SJCRH30 (cell line): Measurements from ENCODE around the gene RBM4. TPM values are rescaled to one million over a fixed set of nuclear protein-coding genes. Genes with fewer than 3 reads are reported as not detected.
A peak's percentile ranks its signal among the peaks of the same experiment; 100 is the strongest.
"Not testable (repeated sequence)": the region's sequence is repeated elsewhere in the genome, so short reads cannot be mapped to it uniquely, and the experiment has no call there.

Source experiments
- DNase-seq, 2 experiments: peaks; one replicate each; pipeline ENCODE4 v3.0.0-alpha.2; 2015 to 2020
- H3K27ac ChIP-seq: fragments of 250-450 bp; sonication (Bioruptor Pico); 2 replicates; pipeline ENCODE4 v1.5.1; 2020; ENCODE audit warnings: mild to moderate bottlenecking, moderate library complexity
- H3K27me3 ChIP-seq: fragments of 250-450 bp; sonication (Bioruptor Pico); 2 replicates; pipeline ENCODE4 v1.5.1; 2020; ENCODE audit warnings: mild to moderate bottlenecking, moderate library complexity
- H3K36me3 ChIP-seq: fragments of 250-450 bp; sonication (Bioruptor Pico); 2 replicates; pipeline ENCODE4 v1.5.1; 2020; ENCODE audit warnings: mild to moderate bottlenecking, moderate library complexity
- H3K4me1 ChIP-seq: fragments of 250-450 bp; sonication (Bioruptor Pico); 2 replicates; pipeline ENCODE4 v1.5.1; 2020; ENCODE audit warnings: mild to moderate bottlenecking, moderate library complexity
- H3K4me3 ChIP-seq: fragments of 250-450 bp; sonication (Bioruptor Pico); 2 replicates; pipeline ENCODE4 v1.5.1; 2020; ENCODE audit warnings: mild to moderate bottlenecking, moderate library complexity
- H3K9me3 ChIP-seq: fragments of 250-450 bp; sonication (Bioruptor Pico); replicated peaks from 2 replicates; pipeline ENCODE4 v1.5.1; 2020; ENCODE audit warnings: mild to moderate bottlenecking, moderate library complexity
- total RNA-seq: library from RNA; depleted of rRNA; stranded (reverse); fragments of >200 nt; shearing (Covaris generic); gene quantifications from 2 replicates; pipeline ENCODE4 v1.2.3, GENCODE V29; 2014

Gene RBM4
- total RNA-seq, 1 experiment from 2014 or later, result 154 TPM

- no peaks in the 10 kb centered on the region for H3K9me3 ChIP-seq
- no peak overlapping the region for H3K27ac ChIP-seq
- no peaks in the 10 kb centered on the region for H3K27me3 ChIP-seq
- no peaks in the 10 kb centered on the region for H3K4me1 ChIP-seq
- peaks cover 85% of the 10 kb centered on the region for H3K36me3 ChIP-seq
- no peak for DNase-seq
- H3K4me3 ChIP-seq, result no peak overlapping the region
These were observed 10.4 kb upstream of the RBM4 start for GRCh38 chr11:66628061-66628603.

- no peaks in the 10 kb centered on the region for H3K9me3 ChIP-seq
- no peaks in the 10 kb centered on the region for H3K4me1 ChIP-seq
- H3K27ac ChIP-seq, result no peak overlapping the region
- H3K27me3 ChIP-seq, result no peaks in the 10 kb centered on the region
- peaks cover 82% of the 10 kb centered on the region for H3K36me3 ChIP-seq
- DNase-seq, result no peak
- no peak overlapping the region for H3K4me3 ChIP-seq
These were observed 9.1 kb upstream of the RBM4 start for GRCh38 chr11:66629356-66629755.

GRCh38 chr11:66631883-66632282, 6.6 kb upstream of the RBM4 start:
- Histone ChIP-seq H3K4me3 (no peak overlapping the region), H3K27me3 (no peaks in the 10 kb centered on the region), H3K36me3 (peaks cover 60% of the 10 kb centered on the region), H3K27ac (no peak overlapping the region), H3K9me3 (no peaks in the 10 kb centered on the region), H3K4me1 (no peaks in the 10 kb centered on the region)
- DNase-seq, result no peak

GRCh38 chr11:66632952-66633351, 5.6 kb upstream of the RBM4 start:
- Histone ChIP-seq H3K36me3 (peaks cover 49% of the 10 kb centered on the region), H3K27ac (no peak overlapping the region), H3K27me3 (no peaks in the 10 kb centered on the region), H3K4me3 (no peak overlapping the region), H3K9me3 (no peaks in the 10 kb centered on the region), H3K4me1 (no peaks in the 10 kb centered on the region)
- no peak for DNase-seq

- no peak overlapping the region for H3K27ac ChIP-seq
- DNase-seq, result no peak
- H3K36me3 ChIP-seq, result peaks cover 44% of the 10 kb centered on the region
These were observed 2.1 kb upstream of the RBM4 start for GRCh38 chr11:66636411-66636810.

GRCh38 chr11:66637557-66638176, 836 bp upstream of the RBM4 start:
- Histone ChIP-seq H3K36me3 (peaks cover 51% of the 10 kb centered on the region), H3K27ac (peak overlapping the region; percentile 88), H3K4me3 (peak overlapping the region; percentile 90), H3K4me1 (peaks cover 20% of the 10 kb centered on the region), H3K27me3 (no peaks in the 10 kb centered on the region), H3K9me3 (no peaks in the 10 kb centered on the region)
- DNase-seq, result no peak

More at GRCh38 chr11:66636411-66636810, 2.1 kb upstream of the RBM4 start:
- Histone ChIP-seq H3K4me1 (peaks cover 15% of the 10 kb centered on the region), H3K9me3 (no peaks in the 10 kb centered on the region), H3K4me3 (no peak overlapping the region), H3K27me3 (no peaks in the 10 kb centered on the region)

- H3K27ac ChIP-seq, result peak overlapping the region; percentile 88
- no peaks in the 10 kb centered on the region for H3K27me3 ChIP-seq
- H3K4me1 ChIP-seq, result peaks cover 20% of the 10 kb centered on the region
- DNase-seq, result peak in 1 of 2 experiments; percentile 41
- H3K4me3 ChIP-seq, result peak overlapping the region; percentile 90
- peaks cover 56% of the 10 kb centered on the region for H3K36me3 ChIP-seq
- no peaks in the 10 kb centered on the region for H3K9me3 ChIP-seq
These were observed 737 bp downstream of the RBM4 start for GRCh38 chr11:66639066-66639813.

- H3K4me1 ChIP-seq, result peaks cover 20% of the 10 kb centered on the region
- peak overlapping the region; percentile 90 for H3K4me3 ChIP-seq
- peaks cover 58% of the 10 kb centered on the region for H3K36me3 ChIP-seq
- DNase-seq, H3K27ac ChIP-seq, H3K27me3 ChIP-seq, H3K9me3 ChIP-seq: not testable (repeated sequence)
These were observed 1.4 kb downstream of the RBM4 start for GRCh38 chr11:66639814-66640340.

GRCh38 chr11:66641834-66642233, 3.3 kb downstream of the RBM4 start:
- peaks cover 22% of the 10 kb centered on the region for H3K4me1 ChIP-seq
- H3K4me3 ChIP-seq, result no peak overlapping the region
- no peaks in the 10 kb centered on the region for H3K9me3 ChIP-seq
- H3K36me3 ChIP-seq, result peaks cover 77% of the 10 kb centered on the region
- no peaks in the 10 kb centered on the region for H3K27me3 ChIP-seq
- DNase-seq, result no peak
- H3K27ac ChIP-seq, result no peak overlapping the region

- Histone ChIP-seq H3K4me3 (no peak overlapping the region), H3K27me3 (no peaks in the 10 kb centered on the region), H3K27ac (no peak overlapping the region), H3K9me3 (no peaks in the 10 kb centered on the region), H3K36me3 (peaks cover 96% of the 10 kb centered on the region), H3K4me1 (peaks cover 22% of the 10 kb centered on the region)
- DNase-seq, result no peak
These were observed 5.4 kb downstream of the RBM4 start for GRCh38 chr11:66643745-66644437.

- H3K27ac ChIP-seq, result no peak overlapping the region
- H3K4me3 ChIP-seq, result no peak overlapping the region
- no peaks in the 10 kb centered on the region for H3K9me3 ChIP-seq
- H3K4me1 ChIP-seq, result peaks cover 7% of the 10 kb centered on the region; the same call in 1 of the 2 replicates
- no peaks in the 10 kb centered on the region for H3K27me3 ChIP-seq
- H3K36me3 ChIP-seq, result peaks cover 90% of the 10 kb centered on the region
- DNase-seq, result no peak
These were observed 8.3 kb downstream of the RBM4 start for GRCh38 chr11:66646828-66647227.

GRCh38 chr11:66649903-66650302, 11.4 kb downstream of the RBM4 start:
- H3K36me3 ChIP-seq, result peaks cover 69% of the 10 kb centered on the region
- no peaks in the 10 kb centered on the region for H3K9me3 ChIP-seq
- no peak overlapping the region for H3K27ac ChIP-seq
- no peaks in the 10 kb centered on the region for H3K27me3 ChIP-seq
- H3K4me3 ChIP-seq, result no peak overlapping the region
- no peak for DNase-seq
- H3K4me1 ChIP-seq, result peaks cover 2% of the 10 kb centered on the region; the same call in 1 of the 2 replicates

- no peaks in the 10 kb centered on the region for H3K27me3 ChIP-seq
- no peak overlapping the region for H3K27ac ChIP-seq
- DNase-seq, result no peak
- peaks cover 58% of the 10 kb centered on the region for H3K36me3 ChIP-seq
- H3K4me1 ChIP-seq, result no peaks in the 10 kb centered on the region
- no peak overlapping the region for H3K4me3 ChIP-seq
- no peaks in the 10 kb centered on the region for H3K9me3 ChIP-seq
These were observed 12.5 kb downstream of the RBM4 start for GRCh38 chr11:66651016-66651415.

- H3K27ac ChIP-seq, result no peak overlapping the region
- no peak overlapping the region for H3K4me3 ChIP-seq
- no peak for DNase-seq
- H3K27me3 ChIP-seq, result no peaks in the 10 kb centered on the region
- no peaks in the 10 kb centered on the region for H3K4me1 ChIP-seq
- H3K36me3 ChIP-seq, result peaks cover 42% of the 10 kb centered on the region
- no peaks in the 10 kb centered on the region for H3K9me3 ChIP-seq
These were observed 14.1 kb downstream of the RBM4 start for GRCh38 chr11:66652651-66653050.

GRCh38 chr11:66653123-66653522, 14.6 kb downstream of the RBM4 start:
- Histone ChIP-seq H3K36me3 (peaks cover 37% of the 10 kb centered on the region), H3K27me3 (no peaks in the 10 kb centered on the region), H3K9me3 (no peaks in the 10 kb centered on the region), H3K4me3 (no peak overlapping the region), H3K27ac (no peak overlapping the region), H3K4me1 (no peaks in the 10 kb centered on the region)
- no peak for DNase-seq
